SK-N-SH treated with all-trans-retinoic acid at 6 μM for 48 hours (cell line): Measurements from ENCODE around the gene CHRD.

ENCODE experiments used
- ZNF565 ChIP-seq: fragments of 450-650 bp; formaldehyde crosslinking; conservative IDR thresholded peaks from 2 replicates; pipeline ENCODE4 v1.5.0; 2020; ENCODE audit warnings: low read depth, mild to moderate bottlenecking, moderate library complexity
- ZNF70 ChIP-seq: fragments of 450-650 bp; formaldehyde crosslinking; IDR thresholded peaks from 2 replicates; pipeline ENCODE4 v1.5.0; 2020; ENCODE audit warnings: mild to moderate bottlenecking, moderate library complexity

DNA sequence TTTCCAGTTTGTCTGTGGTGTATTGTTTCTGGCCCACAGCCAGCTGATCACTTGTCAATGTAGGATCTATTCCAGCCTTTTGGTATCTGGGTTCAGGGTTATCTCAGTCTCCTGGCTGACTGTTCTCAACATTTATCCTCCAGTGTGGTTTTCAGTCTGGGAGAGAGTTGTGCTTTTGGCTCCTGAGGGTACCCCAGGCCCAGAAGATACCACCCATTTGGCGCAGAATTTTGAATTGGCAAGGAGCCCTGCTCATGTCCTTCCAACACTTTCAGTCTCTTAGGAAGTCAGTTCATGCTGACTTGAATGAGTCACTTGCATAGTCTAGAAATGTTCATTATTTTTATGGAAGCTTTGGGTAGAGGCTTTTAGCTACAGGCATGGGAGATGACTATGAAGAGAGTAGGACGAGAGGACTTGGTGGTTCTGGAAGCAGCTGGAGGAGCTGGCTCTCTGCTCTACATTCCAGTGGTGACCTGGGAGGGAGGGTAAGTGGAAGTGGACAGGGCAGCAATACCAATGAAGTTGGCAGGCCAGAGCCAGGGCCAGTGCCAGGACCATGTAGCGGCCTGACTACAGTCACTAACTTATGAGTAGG, 11.2 kb upstream of the CHRD start:
- no peak for TF ChIP-seq ZNF70 (CRISPR knock-in tag)
- no peak for TF ChIP-seq ZNF565
